Endothelial cell of umbilical vein (primary cell): Measurements from ENCODE around the gene CDK19. TPM values are rescaled to one million over a fixed set of nuclear protein-coding genes. Genes with fewer than 3 reads are reported as not detected.

ENCODE experiments used
- BruUV-seq: library from RNA; stranded (reverse); fragments of 400-500 nt; replicated peaks from 2 replicates; lab custom pipeline; 2021; lab: Mats Ljungman, UMichigan
- CTCF ChIA-PET: fragments of 300-600, 350-600 bp; sonication (Branson Sonifier 250); formaldehyde crosslinking; loops from one replicate; lab custom pipeline; 2021; ENCODE audit warnings: antibody characterized with exemption, inconsistent platforms; lab: Charles Lee
- POLR2A ChIA-PET: fragments of 300-600, 350-600 bp; sonication (Branson Sonifier 250); formaldehyde crosslinking; loops from one replicate; lab custom pipeline; 2021; ENCODE audit warnings: antibody characterized with exemption, inconsistent platforms; lab: Charles Lee
- DNase-seq: peaks from one replicate; pipeline ENCODE4 v3.0.0-alpha.2; 2011; ENCODE audit warnings: low read depth, low spot score
- FAIRE-seq: peaks from 2 replicates; lab custom pipeline; 2011; peaks lifted over from hg19 to GRCh38; lab: Jason Lieb, UNC
- H2AFZ ChIP-seq: 2 replicates; pipeline ENCODE4 v1.6.0; 2012; ENCODE audit warnings: low read depth, low read length, control low read depth, inconsistent platforms
- H3K27ac ChIP-seq: 2 replicates; pipeline ENCODE4 v1.5.1; 2011; ENCODE audit warnings: low read depth, mild to moderate bottlenecking, control low read depth, low read length, moderate library complexity; ENCODE audit not compliant: insufficient read depth
- H3K27me3 ChIP-seq, 2 experiments: 2 replicates each; pipeline versions ENCODE4 v1.6.0 to v1.6.1; 2011; ENCODE audit warnings: low read length in 2 of 2, mixed read lengths in 1 of 2; ENCODE audit not compliant: control insufficient read depth in 2 of 2, insufficient read depth in 2 of 2
- H3K36me3 ChIP-seq, 2 experiments: 2 replicates in 1 of 2; 3 replicates in 1 of 2; pipeline ENCODE4 v1.5.1; 2011; ENCODE audit warnings: low read length in 2 of 2, mild to moderate bottlenecking in 1 of 2, moderate library complexity in 1 of 2; ENCODE audit not compliant: control insufficient read depth in 2 of 2, insufficient read depth in 2 of 2; ENCODE audit errors: extremely low read depth in 1 of 2
- H3K4me1 ChIP-seq: 3 replicates; pipeline ENCODE4 v1.5.1; 2011; ENCODE audit warnings: mild to moderate bottlenecking, low read length; ENCODE audit not compliant: control insufficient read depth, insufficient read depth; ENCODE audit errors: extremely low read depth
- H3K4me2 ChIP-seq: 2 replicates; pipeline ENCODE4 v1.6.1; 2011; ENCODE audit warnings: low read length, control low read depth, mixed read lengths; ENCODE audit not compliant: insufficient read depth
- H3K4me3 ChIP-seq, 3 experiments: fragments of 200-600 bp in 1 of 3; sonication (generic), shearing (Covaris generic) in 1 of 3; replicated peaks in 1 of 3; 2 replicates each; pipeline ENCODE4 v1.5.1; 2011 to 2016; ENCODE audit warnings: control low read depth in 3 of 3, low read length in 3 of 3, mild to moderate bottlenecking in 2 of 3, inconsistent platforms in 1 of 3, low read depth in 1 of 3, moderate library complexity in 1 of 3; ENCODE audit not compliant: insufficient read depth in 1 of 3
- H3K79me2 ChIP-seq: 2 replicates; pipeline ENCODE4 v1.6.0; 2012; ENCODE audit warnings: low read length, inconsistent platforms; ENCODE audit not compliant: control insufficient read depth, insufficient read depth
- H3K9ac ChIP-seq: replicated peaks from 2 replicates; pipeline ENCODE3; 2011; ENCODE audit warnings: low read length, control low read depth; ENCODE audit not compliant: insufficient read depth; ENCODE audit errors: extremely low read depth
- H3K9me1 ChIP-seq: replicated peaks from 3 replicates; pipeline ENCODE4 v1.6.0; 2011; ENCODE audit warnings: mild to moderate bottlenecking, low read length; ENCODE audit not compliant: control insufficient read depth, insufficient read depth; ENCODE audit errors: extremely low read depth
- H3K9me3 ChIP-seq: replicated peaks from 2 replicates; pipeline ENCODE4 v1.5.1; 2012; ENCODE audit warnings: low read length, inconsistent platforms; ENCODE audit not compliant: control insufficient read depth, insufficient read depth
- H4K20me1 ChIP-seq: replicated peaks from 2 replicates; pipeline ENCODE3; 2011; ENCODE audit warnings: mild to moderate bottlenecking, low read length; ENCODE audit not compliant: control insufficient read depth, insufficient read depth; ENCODE audit errors: extremely low read depth
- EZH2 ChIP-seq: IDR thresholded peaks from 2 replicates; pipeline ENCODE4 v1.6.1; 2012; ENCODE audit warnings: borderline replicate concordance, low read depth, mild to moderate bottlenecking, moderate library complexity, low read length, inconsistent platforms; ENCODE audit not compliant: severe bottlenecking
- FOS ChIP-seq: IDR thresholded peaks from 2 replicates; pipeline ENCODE4 v1.6.1; 2011; ENCODE audit warnings: mild to moderate bottlenecking, low read length, moderate library complexity, borderline replicate concordance; ENCODE audit not compliant: insufficient read depth
- GATA2 ChIP-seq: IDR thresholded peaks from 2 replicates; pipeline ENCODE4 v1.7.0; 2011; ENCODE audit warnings: low read depth, mild to moderate bottlenecking, moderate library complexity, mixed read lengths, low read length; ENCODE audit not compliant: insufficient read length, insufficient read depth
- JUN ChIP-seq: IDR thresholded peaks from 2 replicates; pipeline ENCODE4 v1.6.1; 2011; ENCODE audit warnings: borderline replicate concordance, low read depth; ENCODE audit not compliant: insufficient read length, insufficient read depth
- MYC ChIP-seq: IDR thresholded peaks from one replicate; pipeline ENCODE4 v1.6.1; 2011; ENCODE audit warnings: mild to moderate bottlenecking, low read depth, low read length
- POLR2A ChIP-seq: IDR thresholded peaks from 2 replicates; pipeline ENCODE4 v1.6.1; 2012; ENCODE audit warnings: low read depth, mild to moderate bottlenecking, control low read depth, low read length
- POLR2AphosphoS5 ChIP-seq: IDR thresholded peaks from 2 replicates; pipeline ENCODE4 v1.6.1; 2012; ENCODE audit warnings: low read depth, mild to moderate bottlenecking, control low read depth, low read length, moderate library complexity; ENCODE audit not compliant: insufficient read depth
- dilution Hi-C: fragments of 300-500 bp; cut with MboI; formaldehyde crosslinking; loops from one replicate; pipeline ENCODE4 v1.15.0; 2019; ENCODE audit warnings: low sequenced_read_pairs; ENCODE audit not compliant: extremely low pct_ligation_motif_present
- intact Hi-C: fragments of 100-400 bp; cut with micrococcal nuclease; formaldehyde crosslinking; loops from one replicate; pipeline ENCODE4 v1.10.0; 2022
- polyA plus RNA-seq, 4 experiments: library from polyadenylated mRNA; depleted of rRNA in 3 of 4; stranded (reverse) in 3 of 4; unstranded in 1 of 4; fragments of >200 nt; gene quantifications; 2 replicates each; pipeline versions ENCODE4 v1.2.1 to v1.2.3, GENCODE V29; 2011 to 2012; ENCODE audit warnings: missing spikeins in 1 of 4
- total RNA-seq: library from RNA; stranded (reverse); gene quantifications from 2 replicates; pipeline ENCODE4 v1.2.3, GENCODE V29; 2021
- TF ChIP-seq, protein P1 (sequence below): IDR thresholded peaks from 2 replicates; pipeline ENCODE4 v1.6.1; 2011; ENCODE audit not compliant: insufficient read depth, insufficient read length
- TF ChIP-seq, protein P2 (sequence below), 2 donors: IDR thresholded peaks; 1 replicate in 1 of 2; 2 replicates in 1 of 2; pipeline ENCODE4 v1.5.1; 2011; ENCODE audit warnings: low read length in 2 of 2, mild to moderate bottlenecking in 2 of 2, moderate library complexity in 2 of 2, control low read depth in 1 of 2, inconsistent platforms in 1 of 2, low read depth in 1 of 2; ENCODE audit not compliant: insufficient read depth in 1 of 2; ENCODE audit errors: extremely low read depth in 1 of 2

The CDK19 gene
- total and polyA plus RNA-seq, 2 donors (not counting 3 experiments of a cell fraction or from before 2014, with no cell fraction given) = 4.6 to 12.1 TPM

GRCh38 chr6:110609101-110609500 is 206.2 kb downstream of the CDK19 start:
- Histone ChIP-seq H3K36me3 (no peaks in the 10 kb centered on the region), H3K9ac (no peak overlapping the region), H3K9me3 (no peaks in the 10 kb centered on the region), H3K4me3 (no peak overlapping the region), H4K20me1 (no peaks in the 10 kb centered on the region), H3K4me1 (no peaks in the 10 kb centered on the region), H2AFZ (no peak overlapping the region), H3K4me2 (no peak overlapping the region), H3K79me2 (no peaks in the 10 kb centered on the region), H3K9me1 (no peaks in the 10 kb centered on the region), H3K27me3 (no peaks in the 10 kb centered on the region), H3K27ac (no peak overlapping the region)
- ChIA-PET POLR2A (no interaction called here), CTCF (no interaction called here)
- BruUV-seq = no TSS peak
- dilution Hi-C loops (no loop called here), intact Hi-C loops (no loop called here)
- DNase-seq (no peak), FAIRE-seq (no peak)
- TF ChIP-seq, protein P1, sequence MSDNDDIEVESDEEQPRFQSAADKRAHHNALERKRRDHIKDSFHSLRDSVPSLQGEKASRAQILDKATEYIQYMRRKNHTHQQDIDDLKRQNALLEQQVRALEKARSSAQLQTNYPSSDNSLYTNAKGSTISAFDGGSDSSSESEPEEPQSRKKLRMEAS = no peak
- no peak for TF ChIP-seq MYC
- no peak for TF ChIP-seq EZH2
- no peak for TF ChIP-seq FOS
- TF ChIP-seq GATA2 = no peak
- no peak for TF ChIP-seq JUN
- no peak for TF ChIP-seq POLR2AphosphoS5
- TF ChIP-seq POLR2A = no peak
- TF ChIP-seq, protein P2, sequence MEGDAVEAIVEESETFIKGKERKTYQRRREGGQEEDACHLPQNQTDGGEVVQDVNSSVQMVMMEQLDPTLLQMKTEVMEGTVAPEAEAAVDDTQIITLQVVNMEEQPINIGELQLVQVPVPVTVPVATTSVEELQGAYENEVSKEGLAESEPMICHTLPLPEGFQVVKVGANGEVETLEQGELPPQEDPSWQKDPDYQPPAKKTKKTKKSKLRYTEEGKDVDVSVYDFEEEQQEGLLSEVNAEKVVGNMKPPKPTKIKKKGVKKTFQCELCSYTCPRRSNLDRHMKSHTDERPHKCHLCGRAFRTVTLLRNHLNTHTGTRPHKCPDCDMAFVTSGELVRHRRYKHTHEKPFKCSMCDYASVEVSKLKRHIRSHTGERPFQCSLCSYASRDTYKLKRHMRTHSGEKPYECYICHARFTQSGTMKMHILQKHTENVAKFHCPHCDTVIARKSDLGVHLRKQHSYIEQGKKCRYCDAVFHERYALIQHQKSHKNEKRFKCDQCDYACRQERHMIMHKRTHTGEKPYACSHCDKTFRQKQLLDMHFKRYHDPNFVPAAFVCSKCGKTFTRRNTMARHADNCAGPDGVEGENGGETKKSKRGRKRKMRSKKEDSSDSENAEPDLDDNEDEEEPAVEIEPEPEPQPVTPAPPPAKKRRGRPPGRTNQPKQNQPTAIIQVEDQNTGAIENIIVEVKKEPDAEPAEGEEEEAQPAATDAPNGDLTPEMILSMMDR (IDR thresholded peaks at IDR 0.05; ENCODE audit: extremely low read depth in 1 of 2, insufficient read depth in 1 of 2, low read depth in 1 of 2, low read length in 2 of 2) = no peak
